GM19351 (cell line): ENCODE results near the gene MTF1.
A peak's percentile ranks its signal among the peaks of the same experiment; 100 is the strongest.
"Not testable (repeated sequence)": the region's sequence is repeated elsewhere in the genome, so short reads cannot be mapped to it uniquely, and the experiment has no call there.

Source experiments
- ATAC-seq: cut with Tn5 transposase; IDR thresholded peaks from one replicate; pipeline ENCODE4 v1.9.1; 2021; ENCODE audit warnings: mild to moderate bottlenecking, moderate library complexity; ENCODE audit not compliant: unreplicated experiment

The MTF1 gene

DNA sequence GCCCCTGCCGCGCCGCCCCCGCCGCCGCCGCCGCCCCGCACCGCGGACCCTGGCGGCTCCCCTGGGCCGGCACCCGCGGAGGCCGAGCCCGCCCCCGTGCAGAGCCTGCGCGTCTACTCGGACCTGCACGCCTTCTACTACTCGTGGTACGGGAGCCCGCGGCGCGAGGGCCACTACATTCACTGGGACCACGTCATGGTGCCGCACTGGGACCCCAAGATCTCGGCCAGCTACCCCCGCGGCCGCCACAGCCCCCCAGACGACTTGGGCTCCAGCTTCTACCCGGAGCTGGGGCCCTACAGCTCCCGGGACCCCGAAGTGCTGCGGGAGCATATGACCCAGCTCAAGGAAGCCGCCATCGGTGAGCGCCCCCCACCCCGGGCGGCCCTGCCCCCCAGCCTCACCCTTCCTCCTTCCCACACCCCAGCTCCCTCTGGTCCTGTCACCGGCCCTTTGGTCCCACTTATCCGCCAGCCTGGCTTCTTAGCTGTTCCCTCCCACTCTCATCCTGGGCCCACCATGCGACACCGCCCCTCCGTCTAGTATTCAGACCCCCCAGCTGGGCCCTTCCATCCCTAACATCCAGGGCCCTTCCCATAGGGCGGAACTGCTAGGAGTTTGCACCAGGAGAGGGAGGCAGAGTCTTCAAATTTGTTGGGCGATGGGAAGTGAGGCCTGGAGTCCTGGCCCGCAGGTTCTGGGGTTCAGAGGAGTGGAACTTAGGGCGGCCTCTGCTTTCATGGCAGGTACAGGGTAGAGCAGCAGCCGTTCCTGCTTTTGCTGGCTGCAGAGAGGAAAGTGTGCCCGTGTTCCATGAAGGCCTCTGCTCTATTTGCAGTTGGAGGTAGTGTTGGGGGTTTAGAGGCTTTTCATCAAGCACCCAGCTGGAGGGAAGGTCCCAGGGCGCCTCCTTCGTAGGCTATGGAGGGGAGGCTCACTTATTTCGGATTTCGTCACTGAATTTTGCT, 64.7 kb downstream of the MTF1 start:
- peak; percentile 33 for ATAC-seq

DNA sequence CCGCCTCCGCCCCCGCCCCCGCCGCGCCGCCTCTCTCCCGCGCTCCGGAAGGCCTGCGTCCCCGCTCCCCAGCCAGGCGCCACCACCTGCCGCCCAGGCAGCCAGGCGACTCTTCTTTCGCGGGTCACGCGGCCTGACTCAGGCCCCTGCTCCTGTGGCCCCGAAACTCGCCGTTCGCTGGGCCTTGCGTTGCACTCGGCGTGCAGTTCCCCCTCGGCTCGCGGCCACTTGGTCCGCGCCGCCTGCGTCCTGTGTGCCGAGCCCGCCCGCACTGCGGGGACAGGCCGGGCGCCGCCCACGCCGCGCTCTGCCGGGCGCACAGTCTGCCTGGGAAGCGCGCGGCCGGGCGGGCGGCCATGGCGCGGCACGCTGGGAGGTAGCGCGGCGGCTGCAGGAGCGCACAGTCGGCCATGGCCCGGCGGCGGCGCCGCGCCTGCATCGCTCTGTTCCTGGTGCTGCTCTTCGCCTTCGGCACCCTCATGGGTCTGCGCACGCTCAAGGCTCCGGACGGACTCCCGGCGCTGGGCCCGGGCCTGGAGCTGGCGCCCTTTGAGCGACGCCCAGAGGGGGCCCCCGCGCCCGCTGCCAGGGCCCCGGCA, 65.5 kb downstream of the MTF1 start, which contains the start of gene MANEAL:
Gene MANEAL, plus strand, starts transcription at position 75 of the 599 bp plus-strand sequence. Its CDS starts 336 bp downstream, at position 411.
- peak; percentile 66 for ATAC-seq

DNA sequence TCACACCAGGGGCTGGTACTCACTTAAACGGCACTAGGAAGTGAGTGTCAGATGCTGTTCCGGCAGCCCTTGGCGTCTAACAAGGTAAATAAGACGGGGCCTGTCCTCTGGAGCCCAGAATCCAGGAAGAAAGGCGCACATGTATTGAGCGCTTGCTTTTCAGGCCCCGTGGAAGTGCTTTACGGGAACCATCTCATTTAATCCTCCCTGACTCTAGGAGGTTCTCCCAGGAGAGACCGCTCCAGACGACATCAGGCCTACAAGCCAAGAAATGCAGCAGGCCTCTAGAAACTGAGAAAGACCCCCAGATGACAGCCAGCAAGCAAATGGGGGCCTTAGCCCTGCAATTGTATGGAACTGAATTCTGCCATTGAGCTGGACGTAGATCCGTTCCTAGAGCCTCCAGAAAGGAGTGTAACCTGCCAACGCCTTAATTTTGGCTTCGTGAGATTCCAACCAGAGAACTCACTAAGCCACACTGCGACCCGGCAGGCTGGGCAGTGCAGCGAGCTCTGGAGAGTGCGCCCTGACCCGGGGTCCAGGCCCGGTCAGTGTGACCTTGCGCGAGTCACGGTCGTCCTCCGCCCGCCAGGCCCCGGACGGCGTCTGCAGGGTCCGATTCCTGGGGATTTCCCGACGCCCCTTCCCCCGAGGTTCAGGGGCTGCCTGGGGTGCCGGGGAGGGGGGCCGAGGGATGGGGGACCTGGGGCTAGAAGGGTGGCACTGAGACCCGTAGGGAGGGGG, 66.3 kb downstream of the MTF1 start:
- no peak for ATAC-seq

DNA sequence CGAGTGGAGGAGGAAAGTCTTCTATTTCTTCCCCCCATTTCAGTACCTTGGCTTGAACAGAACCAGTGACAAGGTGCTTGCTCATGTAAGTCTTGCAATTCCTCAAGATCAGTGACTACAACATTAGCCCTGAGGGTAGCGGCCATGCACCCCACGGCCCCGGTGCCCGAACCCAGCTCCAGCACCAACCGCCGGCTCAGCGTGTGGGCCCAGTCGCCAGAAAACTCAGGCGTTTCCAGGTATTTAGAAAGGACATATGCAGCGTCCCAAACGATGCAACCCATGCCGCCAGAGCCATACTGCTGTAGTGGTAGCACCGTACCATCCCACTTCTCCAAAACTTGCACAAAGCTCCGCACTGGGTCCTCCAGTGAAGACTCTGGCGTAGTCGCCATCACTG, 76.9 kb downstream of the MTF1 start:
- ATAC-seq, result no peak

DNA sequence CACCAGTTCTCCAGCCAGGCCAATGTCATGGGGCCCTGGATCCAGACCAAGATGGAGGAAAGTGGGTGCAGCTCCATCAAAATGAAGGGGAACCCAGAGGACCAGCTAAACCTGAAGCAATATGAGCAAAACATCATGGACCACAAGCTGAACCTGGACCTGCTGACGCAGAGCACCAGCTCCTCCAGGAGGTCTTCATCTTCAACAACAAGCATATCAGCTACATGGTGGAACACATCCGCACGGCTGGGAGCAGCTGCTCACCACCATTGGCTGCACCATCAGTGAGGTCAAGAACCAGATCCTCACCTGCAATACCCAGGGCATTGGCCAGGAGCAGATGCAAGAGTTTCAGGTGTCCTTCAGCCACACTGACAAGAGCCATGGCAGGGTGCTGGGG, 80.7 kb downstream of the MTF1 start:
- ATAC-seq, result no peak

DNA sequence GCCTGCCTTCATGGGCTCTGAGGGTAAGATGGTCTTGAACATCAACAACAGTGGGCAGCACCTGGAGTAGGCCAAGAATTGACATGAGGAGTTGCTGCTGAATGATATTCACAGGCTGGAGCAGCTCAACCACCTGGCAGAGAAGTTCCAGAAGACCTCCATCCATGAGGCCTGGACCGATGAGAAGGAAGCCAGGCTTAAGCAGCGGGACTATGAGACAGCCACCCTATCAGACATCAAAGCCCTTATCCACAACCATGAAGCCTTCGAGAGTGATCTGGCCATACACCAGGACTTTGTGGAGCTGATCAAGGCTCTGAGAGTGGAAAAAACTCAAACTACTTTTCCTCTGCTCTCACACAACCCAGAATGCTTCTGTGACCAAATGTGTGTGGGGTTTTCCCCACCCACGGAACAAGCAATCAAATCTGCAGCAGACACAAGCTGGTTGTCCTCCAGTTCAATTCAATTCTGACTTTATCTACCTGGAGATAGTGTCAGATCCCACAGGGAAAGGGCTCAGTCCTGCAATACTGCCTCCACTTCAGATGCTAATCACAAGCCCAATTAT, 82.4 kb downstream of the MTF1 start:
- no peak for ATAC-seq

DNA sequence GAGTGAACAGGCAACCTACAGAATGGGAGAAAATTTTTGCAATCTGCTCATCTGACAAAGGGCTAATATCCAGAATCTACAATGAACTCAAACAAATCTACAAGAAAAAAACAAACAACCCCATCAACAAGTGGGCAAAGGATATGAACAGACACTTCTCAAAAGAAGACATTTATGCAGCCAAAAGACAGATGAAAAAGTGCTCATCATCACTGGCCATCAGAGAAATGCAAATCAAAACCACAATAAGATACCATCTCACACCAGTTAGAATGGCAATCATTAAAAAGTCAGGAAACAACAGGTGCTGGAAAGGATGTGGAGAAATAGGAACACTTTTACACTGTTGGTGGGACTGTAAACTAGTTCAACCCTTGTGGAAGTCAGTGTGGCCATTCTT, 88.0 kb downstream of the MTF1 start:
- ATAC-seq, result not testable (repeated sequence)

DNA sequence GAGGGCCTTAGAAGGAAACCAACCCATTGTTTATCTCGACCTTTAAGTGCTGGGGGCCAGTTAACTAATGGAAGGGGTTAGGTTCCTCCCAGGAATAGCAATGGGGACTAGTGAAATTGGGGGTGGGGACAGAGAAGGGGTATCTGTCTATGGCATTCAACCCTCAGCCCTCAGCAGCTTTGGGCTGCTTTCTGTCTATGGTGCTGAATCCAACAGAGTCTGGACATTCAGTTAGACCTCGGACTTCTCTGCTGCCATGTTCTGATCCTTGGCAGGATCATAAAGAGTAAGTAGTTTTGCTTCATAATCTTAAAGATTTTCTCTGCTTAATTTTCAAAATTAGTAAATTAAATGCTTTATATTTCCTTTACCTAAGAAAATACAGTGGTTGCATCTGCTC, 91.9 kb downstream of the MTF1 start:
- no peak for ATAC-seq

DNA sequence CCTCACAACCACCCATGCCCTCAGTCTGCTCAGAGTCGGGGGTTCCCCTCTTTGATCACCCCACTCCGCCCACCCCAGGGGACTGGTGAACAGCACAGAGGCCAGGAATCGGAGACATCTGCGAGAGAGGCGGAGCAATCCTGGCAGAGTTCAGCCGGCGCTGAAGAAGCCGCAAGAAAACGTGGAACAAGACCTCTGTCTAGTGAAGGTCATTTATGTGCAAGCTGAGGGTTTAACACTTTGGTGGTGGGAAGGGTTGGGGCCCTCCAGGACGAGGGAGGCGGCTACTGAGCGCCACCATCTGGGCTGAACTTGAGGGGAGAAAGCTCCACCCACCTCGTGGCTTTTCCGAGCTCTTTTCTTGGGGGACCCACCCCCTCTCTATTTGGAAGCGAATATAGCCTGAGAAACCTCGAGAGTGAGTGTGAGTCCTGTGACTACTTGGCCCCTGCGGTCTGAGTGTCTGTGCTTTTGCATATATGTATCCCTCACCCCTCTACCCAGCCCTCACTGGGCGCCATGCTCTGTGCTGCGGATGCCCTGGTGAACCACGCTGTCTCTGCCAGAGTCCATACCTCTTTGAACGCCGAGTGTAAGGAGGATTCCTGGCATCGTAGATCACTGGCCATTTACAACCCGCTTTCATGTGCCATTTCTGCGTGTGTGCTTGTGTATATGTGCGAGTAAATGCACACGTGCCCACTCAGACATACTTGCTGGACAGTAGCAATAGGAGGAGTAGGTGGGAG, 93.3 kb downstream of the MTF1 start:
- no peak for ATAC-seq

DNA sequence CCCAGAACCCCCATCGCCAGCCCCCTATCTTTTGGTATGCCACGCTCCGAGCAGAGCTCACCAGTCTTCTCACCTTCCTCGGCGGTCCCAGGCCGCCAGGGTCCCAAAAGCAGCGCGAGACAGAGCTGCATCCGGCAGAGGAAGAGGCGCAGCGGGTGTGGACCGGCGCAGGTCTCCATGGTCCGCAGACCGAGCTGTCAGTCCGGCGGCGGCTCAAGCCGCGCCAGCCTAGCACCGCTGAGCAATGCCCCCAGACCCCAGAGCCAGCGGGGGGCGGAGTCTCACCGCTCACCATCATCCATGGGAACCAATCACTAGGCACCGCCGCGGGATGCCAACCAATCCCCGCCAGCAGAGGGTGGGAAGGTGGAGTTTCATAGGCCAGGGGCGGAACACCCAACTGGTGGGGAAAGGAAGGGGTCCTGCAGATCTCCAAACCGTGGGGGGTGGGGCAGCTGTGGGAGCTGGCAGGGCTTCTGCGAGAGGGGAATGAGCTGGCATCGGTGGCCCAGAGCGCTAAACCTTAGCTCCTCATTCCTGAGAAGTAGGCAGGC, 94.4 kb downstream of the MTF1 start, which contains the start of gene EPHA10:
Gene EPHA10, minus strand, starts transcription at position 233 of the 554 bp plus-strand sequence. Its CDS starts 54 bp downstream, at position 179.
- no peak for ATAC-seq

DNA sequence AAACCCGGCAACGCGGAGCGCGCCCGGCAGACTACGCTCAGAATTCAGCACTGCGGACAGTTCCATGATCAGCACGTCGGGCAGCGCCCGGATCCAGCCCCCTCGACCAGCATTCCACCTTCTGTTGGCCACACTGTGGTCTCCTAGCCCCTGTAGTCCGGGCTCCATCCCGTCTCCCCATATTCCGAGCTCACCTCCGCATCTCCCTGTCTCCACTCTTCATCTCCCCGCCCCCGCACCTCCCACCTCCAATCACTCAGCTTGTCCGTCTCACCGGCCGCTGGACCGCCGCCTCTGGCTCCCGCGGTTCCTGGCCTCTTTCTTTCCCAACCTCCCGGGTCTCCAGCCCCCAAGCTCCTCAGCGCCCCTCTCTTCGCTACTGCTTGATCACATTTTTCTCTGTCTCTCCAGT, 95.0 kb downstream of the MTF1 start:
- ATAC-seq, result no peak

DNA sequence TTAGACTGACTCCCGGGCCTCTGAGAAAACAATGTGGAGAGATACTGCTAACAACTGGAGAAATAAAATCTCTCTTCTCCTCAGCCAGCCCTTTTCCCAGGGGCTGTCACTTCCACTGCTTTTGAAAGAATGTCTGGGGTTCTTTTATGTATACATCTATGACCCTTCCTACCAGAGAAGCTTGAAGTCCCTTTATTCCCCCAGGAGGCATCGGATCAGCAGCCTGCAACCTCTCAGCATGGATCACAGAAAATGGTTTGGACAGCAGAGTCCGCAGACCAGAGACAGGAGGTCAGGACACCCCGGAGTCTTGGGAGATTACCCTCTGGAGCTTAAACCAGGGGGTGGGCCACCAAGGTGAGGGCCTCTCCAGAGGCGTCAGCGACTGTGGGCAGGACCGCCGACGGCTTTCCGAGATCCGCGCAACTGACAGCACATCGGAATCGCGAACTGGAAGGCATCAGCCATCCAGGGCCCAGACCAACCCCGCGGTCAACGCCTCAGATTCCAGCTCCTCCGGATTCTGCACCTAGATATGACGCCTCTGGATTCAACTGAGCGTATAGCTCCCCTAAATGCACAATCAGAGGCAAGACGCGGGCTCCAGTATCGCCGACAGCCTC, 95.5 kb downstream of the MTF1 start:
- ATAC-seq, result no peak

DNA sequence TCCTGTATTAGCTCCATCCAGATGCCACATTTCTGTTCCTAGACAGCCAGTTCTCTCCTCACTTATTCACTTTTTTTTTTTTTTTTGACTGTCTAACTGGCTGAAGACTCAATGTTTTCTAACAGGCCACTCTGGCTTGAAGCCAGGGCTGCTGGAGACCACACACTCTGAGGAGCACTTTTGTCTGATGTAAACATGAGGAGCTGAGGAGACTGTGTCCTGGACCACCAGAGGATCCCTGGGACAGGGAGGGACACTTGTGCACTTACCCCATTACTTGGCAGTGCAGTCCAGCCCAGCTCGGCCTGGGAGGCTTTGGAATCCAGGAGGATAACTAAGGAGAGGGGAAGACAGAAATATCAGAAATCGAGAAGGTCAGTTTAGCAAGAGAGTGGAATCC, 96.9 kb downstream of the MTF1 start:
- no peak for ATAC-seq

DNA sequence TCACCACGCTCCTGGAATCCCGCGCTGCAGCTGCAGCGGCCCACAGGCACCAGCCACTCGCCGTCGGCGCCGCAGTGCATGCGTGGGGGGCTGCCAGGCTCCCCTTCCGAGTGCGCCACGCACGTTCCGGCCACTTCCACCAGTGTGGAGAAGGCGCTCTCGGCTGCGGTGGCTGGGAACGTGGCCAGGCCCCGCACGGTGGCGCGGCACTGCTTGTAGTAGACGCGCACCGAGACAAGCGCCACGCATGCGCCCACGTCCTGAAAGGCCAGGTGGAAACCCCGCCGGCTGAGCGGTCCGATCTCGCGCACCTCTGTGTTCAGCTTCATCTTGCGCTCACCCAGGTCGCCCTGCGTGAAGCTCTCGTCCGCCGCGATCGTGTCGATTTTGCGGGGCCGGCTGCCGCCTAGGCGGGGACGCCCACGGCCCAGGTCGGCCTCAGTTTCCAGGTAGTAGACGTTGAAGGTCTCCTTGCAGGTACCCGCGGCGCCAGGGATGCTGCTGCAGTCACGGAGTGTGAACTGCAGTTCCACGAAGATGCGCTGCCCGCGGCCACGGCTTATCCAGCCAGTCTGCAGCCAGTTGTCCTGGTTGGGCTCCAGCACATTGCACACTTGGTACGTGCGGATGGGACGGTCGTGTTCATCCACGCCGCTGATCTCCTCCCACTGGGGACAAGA, 97.8 kb downstream of the MTF1 start:
- no peak for ATAC-seq
